Inflammatory macrophage treated with lipopolysaccharide for 4 hours (primary cell): ENCODE results near the gene C1orf174.
A peak's percentile ranks its signal among the peaks of the same experiment; 100 is the strongest.

Experiments used
- DNase-seq: peaks from one replicate; pipeline ENCODE4 v3.0.0-alpha.2; 2020

The C1orf174 gene

GRCh38 chr1:3900150-3900968 lies at the start of gene C1orf174:
C1orf174 (minus strand) TSS chr1:3900272; CDS start chr1:3900186, 86 bp downstream.
- peak; percentile 95 for DNase-seq

- no peak for DNase-seq
Measured at GRCh38 chr1:3948344-3948743, 48.3 kb upstream of the C1orf174 start.

- no peak for DNase-seq
Measured at GRCh38 chr1:3945916-3946840, 46.1 kb upstream of the C1orf174 start.

GRCh38 chr1:3945222-3945621 lies 45.1 kb upstream of the C1orf174 start:
- DNase-seq, result no peak

GRCh38 chr1:3944578-3945125 lies 44.6 kb upstream of the C1orf174 start:
- DNase-seq, result no peak

GRCh38 chr1:3943806-3944577 lies 43.9 kb upstream of the C1orf174 start:
- DNase-seq, result no peak

GRCh38 chr1:3943123-3943431 lies 43.0 kb upstream of the C1orf174 start:
- no peak for DNase-seq

GRCh38 chr1:3942416-3943122 lies 42.5 kb upstream of the C1orf174 start:
- no peak for DNase-seq

GRCh38 chr1:3940754-3941345 lies 40.8 kb upstream of the C1orf174 start:
- no peak for DNase-seq

GRCh38 chr1:3940081-3940753 lies 40.1 kb upstream of the C1orf174 start:
- DNase-seq, result no peak

GRCh38 chr1:3939242-3940080 lies 39.4 kb upstream of the C1orf174 start:
- no peak for DNase-seq

GRCh38 chr1:3932156-3932919 lies 32.3 kb upstream of the C1orf174 start:
- no peak for DNase-seq

- no peak for DNase-seq
Measured at GRCh38 chr1:3931007-3931912, 31.2 kb upstream of the C1orf174 start.

GRCh38 chr1:3930301-3931006 lies 30.4 kb upstream of the C1orf174 start:
- DNase-seq, result no peak

GRCh38 chr1:3929126-3929525 lies 29.1 kb upstream of the C1orf174 start:
- DNase-seq, result no peak

GRCh38 chr1:3928586-3928985 lies 28.5 kb upstream of the C1orf174 start:
- no peak for DNase-seq

- DNase-seq, result no peak
Measured at GRCh38 chr1:3926956-3927355, 26.9 kb upstream of the C1orf174 start.

- DNase-seq, result no peak
Measured at GRCh38 chr1:3925762-3926161, 25.7 kb upstream of the C1orf174 start.
